Heart right ventricle (tissue), 16 donors: ENCODE results near the gene TIMP3. TPM values are rescaled to one million over a fixed set of nuclear protein-coding genes. Genes with fewer than 3 reads are reported as not detected.
"Not testable (repeated sequence)": the region's sequence is repeated elsewhere in the genome, so short reads cannot be mapped to it uniquely, and the experiment has no call there.

Experiments
- ATAC-seq, 8 donors: fragments of 200-7000 bp; cut with Tn5 transposase; one replicate each; pipeline ENCODE4 v1.9.1; 2020; ENCODE audit warnings: mild to moderate bottlenecking in 8 of 8, moderate library complexity in 8 of 8, moderate number of reproducible peaks in 1 of 8
- DNase-seq, 2 donors: peaks; one replicate each; pipeline ENCODE4 v3.0.0-alpha.2; 2020
- H3K27ac ChIP-seq, 10 donors: fragments of 200-600 bp; sonication (generic) in 2 of 10; one replicate each; pipeline versions ENCODE4 v1.5.0 to v1.8.0; 2020 to 2022; ENCODE audit warnings: mild to moderate bottlenecking in 3 of 10
- H3K27me3 ChIP-seq, 7 donors: fragments of 200-600 bp; one replicate each; pipeline ENCODE4 v1.8.0; 2021 to 2022; ENCODE audit warnings: mild to moderate bottlenecking in 2 of 7
- H3K36me3 ChIP-seq, 9 donors: fragments of 200-600 bp; sonication (generic) in 1 of 9; one replicate each; pipeline versions ENCODE4 v1.5.0 to v1.8.0; 2020 to 2022; ENCODE audit warnings: mild to moderate bottlenecking in 2 of 9
- H3K4me1 ChIP-seq, 9 donors: fragments of 200-600 bp; sonication (generic) in 1 of 9; one replicate each; pipeline versions ENCODE4 v1.5.0 to v1.8.0; 2020 to 2022; ENCODE audit warnings: mild to moderate bottlenecking in 4 of 9
- H3K4me3 ChIP-seq, 10 donors: fragments of 200-600 bp; sonication (generic) in 2 of 10; one replicate each; pipeline versions ENCODE4 v1.5.0 to v1.8.0; 2020 to 2022; ENCODE audit warnings: mild to moderate bottlenecking in 7 of 10, moderate library complexity in 2 of 10
- H3K9me3 ChIP-seq, 11 donors: fragments of 200-600 bp in 10 of 11; sonication (generic) in 2 of 11; one replicate each; pipeline versions ENCODE4 v1.5.0 to v1.8.0; 2013 to 2022; ENCODE audit warnings: mild to moderate bottlenecking in 2 of 11, control low read depth in 1 of 11, moderate library complexity in 1 of 11
- CTCF ChIP-seq, 9 donors: fragments of 200-600 bp; sonication (generic) in 2 of 9; IDR thresholded peaks; one replicate each; pipeline versions ENCODE4 v1.5.0 to v1.8.0; 2021 to 2022; ENCODE audit warnings: antibody characterized with exemption in 9 of 9, mild to moderate bottlenecking in 5 of 9, moderate library complexity in 1 of 9
- WGBS, 2 donors: extraction: QIAGEN DNeasy Blood & Tissue Kit; methylation state at CpG; one replicate each; pipeline ENCODE4 v1.1.7; 2013; ENCODE audit warnings: inconsistent platforms in 1 of 2; 5-methylcytosine and 5-hydroxymethylcytosine counted together
- intact Hi-C, 10 donors: fragments of 100-400 bp; cut with DNase I; formaldehyde crosslinking; loops; one replicate each; pipeline versions ENCODE4 v1.11.1 to v1.14.2; 2022
- polyA plus RNA-seq, 2 donors: library from polyadenylated mRNA; stranded (reverse); fragments of 200-250 nt; gene quantifications; one replicate each; pipeline ENCODE4 v1.2.3, GENCODE V29; 2013
- total RNA-seq, 10 donors: library from RNA; stranded (reverse); fragmentation: NEBNext Ultra II Directional in 3 of 10; extraction: Animal tissue kit (Norgen Biotek cat#: 25700) in 3 of 10; gene quantifications; one replicate each; pipeline versions ENCODE4 v1.2.1 to v1.2.4, GENCODE V29; 2021 to 2023
- donor health status: Arrhythmogenic right ventricular cardiomyopathy.
- donor health status: ischemic (EF 13 %, LVEDD 7.1; RV severe dilation, severe dysfunction).
- donor health status: healthy with polysubstance abuse.
- donor health status: DM: no; HTN: yes; CAD: no.
- donor health status: DM: no; HTN: no; CAD: no.
- donor health status: ischemic (EF 25% LVEDD 6.9; RV normal size, moderate dysfunction).
- donor health status: ischemic (EF 25% LVEDD 5.7; RV mildly dilated, moderate dysfunction).
- donor health status: healthy.
- donor health status: DM: yes; HTN: yes; CAD: no.
- donor health status: Ischemic cardiomyopathy.
- donor health status: ischemic (EF 35%, LVEDD 5.7; RV mildly dilated, moderate dysfunction).
- donor health status: nonischemic (EF 11% LVEDD 7.7; RV severe dilation, severe dysfunction).
- donor health status: DM: yes; HTN: yes; CAD: no.
- donor health status: PGD.
- donor health status: ischemic (EF 29% LVEDD 5.4; RV normal size, mild dysfunction).
- donor health status: nonischemic (EF 23%, LVEDD 6.1; RV moderate dilation, normal function).

Gene TIMP3
- total and polyA plus RNA-seq, 12 donors = 91.9 to 380 (median 157) TPM

DNA sequence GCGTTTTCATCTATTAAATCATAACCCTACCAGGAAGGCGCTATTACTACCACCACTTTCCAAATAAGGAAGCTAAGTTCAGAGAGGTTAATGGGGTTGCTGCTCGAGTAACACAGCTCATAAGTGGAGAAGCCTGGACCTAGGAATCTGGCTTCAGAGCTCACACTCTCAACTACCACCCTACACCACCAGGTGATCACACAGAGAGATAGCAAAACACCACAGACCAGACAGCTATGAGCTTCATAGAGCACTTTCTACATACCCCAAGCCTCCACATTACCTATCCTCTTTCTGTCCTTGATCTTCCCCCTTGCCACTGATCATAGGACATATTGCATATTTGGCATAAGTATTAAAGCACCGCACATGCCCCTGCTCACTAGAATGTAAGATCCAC lies 65.4 kb downstream of the TIMP3 start:
- intact Hi-C loops = loop anchor here in 1 of 10 donors (10.0 kb wide), 1 partner anchor 62 kb away; the partner anchor contains the start of gene TIMP3
- no peaks in the 10 kb centered on the region for H3K27me3 ChIP-seq
- H3K27ac ChIP-seq = no peak overlapping the region
- DNase-seq = no peak
- 92 to 93% methylated on average over 4 of the region's 4 CpGs for WGBS, 2 donors
- no peak for ATAC-seq
- peaks cover 0 to 9% (median under 1%) of the 10 kb centered on the region in 9 donors for H3K36me3 ChIP-seq
- TF ChIP-seq CTCF (IDR thresholded peaks at IDR 0.05) = no peak
- peaks cover 0 to 10% (median 0%) of the 10 kb centered on the region in 9 donors for H3K4me1 ChIP-seq
- H3K4me3 ChIP-seq = no peak overlapping the region
- no peaks in the 10 kb centered on the region for H3K9me3 ChIP-seq

- Histone ChIP-seq H3K4me1 (no peaks in the 10 kb centered on the region), H3K36me3 (no peaks in the 10 kb centered on the region), H3K4me3 (no peak overlapping the region), H3K27me3 (no peaks in the 10 kb centered on the region), H3K9me3 (no peaks in the 10 kb centered on the region), H3K27ac (no peak overlapping the region)
- TF ChIP-seq CTCF (IDR thresholded peaks at IDR 0.05) = no peak
- WGBS, 2 donors = 95 to 96% methylated on average over 6 of the region's 6 CpGs
- intact Hi-C loops = loop anchor here in 1 of 10 donors (10.0 kb wide), 1 partner anchor 64 kb away; the partner anchor contains the start of gene TIMP3
- DNase-seq = no peak
- ATAC-seq = no peak
Measured at GRCh38 chr22:32868946-32869345, 67.4 kb downstream of the TIMP3 start.

GRCh38 chr22:32870474-32870873 lies 69.0 kb downstream of the TIMP3 start:
- intact Hi-C loops = no loop called here
- H3K27me3 ChIP-seq = no peaks in the 10 kb centered on the region
- TF ChIP-seq CTCF (IDR thresholded peaks at IDR 0.05) = no peak
- no peak overlapping the region for H3K27ac ChIP-seq
- no peak for DNase-seq
- H3K4me1 ChIP-seq = no peaks in the 10 kb centered on the region
- H3K36me3 ChIP-seq = no peaks in the 10 kb centered on the region
- ATAC-seq = no peak
- no peaks in the 10 kb centered on the region for H3K9me3 ChIP-seq
- no peak overlapping the region for H3K4me3 ChIP-seq

- H3K9me3 ChIP-seq, H3K27ac ChIP-seq, DNase-seq, H3K36me3 ChIP-seq, intact Hi-C loops, H3K27me3 ChIP-seq, H3K4me3 ChIP-seq, ATAC-seq, H3K4me1 ChIP-seq: not testable (repeated sequence)
- WGBS, 2 donors = 92 to 93% methylated on average over 5 of the region's 5 CpGs
Measured at GRCh38 chr22:32873604-32874003, 72.1 kb downstream of the TIMP3 start.

DNA sequence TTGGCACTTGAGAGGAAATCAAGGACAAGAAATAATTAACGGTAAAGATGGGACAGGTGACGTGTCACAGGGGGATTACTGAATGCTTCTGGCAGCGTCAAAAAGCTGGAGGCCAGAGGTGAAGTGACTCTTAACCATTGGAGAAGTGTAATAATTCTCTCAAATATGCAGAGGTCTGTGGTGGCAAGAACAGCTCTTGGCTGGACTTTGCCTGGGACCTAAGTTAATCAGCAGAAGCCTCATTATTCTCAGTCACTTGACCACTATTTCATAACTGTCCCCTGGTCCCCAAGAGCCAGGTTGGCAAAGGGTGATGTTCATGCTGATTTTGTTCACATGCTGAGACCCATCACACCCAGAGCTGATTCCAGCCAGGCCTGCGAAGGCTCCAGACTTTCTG lies 72.9 kb downstream of the TIMP3 start:
- no peaks in the 10 kb centered on the region for H3K4me1 ChIP-seq
- TF ChIP-seq CTCF (IDR thresholded peaks at IDR 0.05) = no peak
- ATAC-seq (peak in 1 of 8 donors; percentile 14), DNase-seq (no peak)
- 75 to 80% methylated on average over 4 of the region's 4 CpGs for WGBS, 2 donors
- H3K9me3 ChIP-seq = no peaks in the 10 kb centered on the region
- no peak overlapping the region for H3K27ac ChIP-seq
- no peaks in the 10 kb centered on the region for H3K36me3 ChIP-seq
- H3K4me3 ChIP-seq = no peak overlapping the region
- intact Hi-C loops = no loop called here
- H3K27me3 ChIP-seq = peaks cover 0 to 4% (median 0%) of the 10 kb centered on the region in 7 donors
